Progenitor cell of endocrine pancreas (in vitro differentiated cells): ENCODE results near the gene PIF1. TPM values are rescaled to one million over a fixed set of nuclear protein-coding genes. Genes with fewer than 3 reads are reported as not detected.

Experiments used
- DNase-seq: peaks from one replicate; pipeline ENCODE4 v3.0.0; 2021; ENCODE audit warnings: low spot score; ENCODE audit not compliant: unreplicated experiment
- H3K27ac Mint-ChIP-seq: 2 replicates; pipeline ENCODE4 v1.8.0; 2021; ENCODE audit warnings: mild to moderate bottlenecking, moderate library complexity, mixed read lengths
- H3K27me3 Mint-ChIP-seq: 2 replicates; pipeline ENCODE4 v1.8.0; 2021; ENCODE audit warnings: mixed read lengths
- H3K36me3 Mint-ChIP-seq: 2 replicates; pipeline ENCODE4 v1.8.0; 2022; ENCODE audit warnings: mixed read lengths; ENCODE audit not compliant: insufficient read depth
- H3K4me1 Mint-ChIP-seq: 2 replicates; pipeline ENCODE4 v1.8.0; 2021; ENCODE audit warnings: low read depth, mixed read lengths
- H3K4me3 Mint-ChIP-seq: 2 replicates; pipeline ENCODE4 v1.8.0; 2021; ENCODE audit warnings: low read depth, mild to moderate bottlenecking, moderate library complexity, mixed read lengths
- H3K9me3 Mint-ChIP-seq: 2 replicates; pipeline ENCODE4 v1.8.0; 2021; ENCODE audit warnings: low read depth, mixed read lengths
- total RNA-seq: library from RNA; stranded (reverse); gene quantifications from 2 replicates; pipeline ENCODE4 v1.2.1, GENCODE V29; 2021
- TF ChIP-seq, protein P1 (sequence below): fragments of 200-600 bp; sonication (generic); IDR thresholded peaks from one replicate; pipeline ENCODE4 v1.5.0; 2021; ENCODE audit warnings: antibody characterized with exemption, mild to moderate bottlenecking; ENCODE audit not compliant: unreplicated experiment

Gene PIF1
- total RNA-seq, 1 donor from 2014 or later = 19.6 TPM

DNA sequence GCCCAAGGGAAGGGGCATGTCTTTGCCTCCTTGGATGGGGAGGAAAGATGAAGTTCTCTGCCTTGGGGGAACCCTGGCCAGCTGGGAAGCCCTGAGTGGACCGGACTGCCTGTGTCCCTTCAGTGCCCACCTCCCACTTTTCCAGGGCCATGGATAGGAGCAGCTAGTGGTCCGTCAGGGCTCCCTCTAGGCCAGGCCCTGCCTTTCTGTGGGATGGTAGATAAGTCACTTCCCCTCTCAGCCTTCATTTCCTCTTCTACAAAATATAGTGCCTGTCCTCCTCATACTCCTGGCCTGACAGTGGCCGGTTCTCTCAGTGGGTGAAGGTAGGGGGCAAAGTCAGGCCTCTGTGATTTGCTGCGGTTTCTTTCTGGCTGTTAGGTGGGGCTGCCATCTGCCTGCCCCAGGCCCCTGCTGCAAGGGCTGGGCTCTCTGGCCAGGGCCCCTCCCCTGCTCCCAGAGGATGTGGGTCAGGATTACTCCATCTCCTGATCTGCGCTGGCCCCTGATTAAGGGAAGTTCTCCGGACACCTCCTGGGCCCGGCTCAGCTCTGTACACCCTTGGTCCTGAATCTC lies 17.6 kb upstream of the PIF1 start:
- H3K27ac Mint-ChIP-seq = no peak overlapping the region

DNA sequence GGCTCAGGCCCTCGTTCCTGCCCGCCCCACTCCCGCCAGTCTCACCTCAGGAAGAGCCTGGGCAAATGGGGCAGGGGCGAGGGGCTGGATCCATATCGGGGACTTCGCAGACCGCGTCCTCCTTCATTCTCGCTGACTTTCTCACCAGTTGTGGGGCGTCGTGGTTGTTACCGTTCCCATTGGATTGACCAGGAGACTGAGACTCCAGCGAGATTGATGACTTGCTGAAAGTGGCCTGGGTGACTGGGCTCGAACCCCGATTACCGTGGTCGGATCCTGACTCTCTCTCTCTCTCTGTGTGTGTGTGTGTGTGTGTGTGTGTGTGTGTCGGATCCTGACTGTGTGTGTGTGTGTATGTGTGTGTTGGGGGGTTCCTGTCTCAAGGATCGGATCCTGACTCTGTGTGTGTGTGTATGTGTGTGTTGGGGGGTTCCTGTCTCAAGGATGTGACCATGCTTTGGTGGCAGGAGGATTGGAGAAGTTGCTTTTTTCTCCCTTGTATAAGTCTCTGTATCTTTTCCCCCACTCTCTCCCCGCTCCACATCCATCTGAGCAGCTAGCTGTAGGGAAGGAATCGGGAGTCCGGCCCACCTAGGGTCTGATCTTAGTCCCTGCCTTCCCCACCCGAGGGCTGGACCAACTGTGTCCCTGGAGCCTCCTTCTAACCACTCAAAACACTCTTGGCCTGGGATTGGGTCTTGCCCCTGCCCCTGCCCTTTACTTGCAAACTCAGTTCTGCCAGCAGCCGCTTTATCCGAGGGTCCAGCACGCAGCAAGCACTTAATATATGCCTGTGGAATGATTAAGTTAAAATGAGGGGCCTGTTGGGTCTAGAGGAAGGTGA lies 16.9 kb upstream of the PIF1 start:
- Mint-ChIP-seq H3K4me3 (peak overlapping the region; percentile 81), H3K27me3 (peaks cover 22% of the 10 kb centered on the region), H3K9me3 (no peaks in the 10 kb centered on the region), H3K4me1 (peaks cover 18% of the 10 kb centered on the region), H3K27ac (peak overlapping the region; percentile 88), H3K36me3 (no peaks in the 10 kb centered on the region)
- TF ChIP-seq, protein P1, sequence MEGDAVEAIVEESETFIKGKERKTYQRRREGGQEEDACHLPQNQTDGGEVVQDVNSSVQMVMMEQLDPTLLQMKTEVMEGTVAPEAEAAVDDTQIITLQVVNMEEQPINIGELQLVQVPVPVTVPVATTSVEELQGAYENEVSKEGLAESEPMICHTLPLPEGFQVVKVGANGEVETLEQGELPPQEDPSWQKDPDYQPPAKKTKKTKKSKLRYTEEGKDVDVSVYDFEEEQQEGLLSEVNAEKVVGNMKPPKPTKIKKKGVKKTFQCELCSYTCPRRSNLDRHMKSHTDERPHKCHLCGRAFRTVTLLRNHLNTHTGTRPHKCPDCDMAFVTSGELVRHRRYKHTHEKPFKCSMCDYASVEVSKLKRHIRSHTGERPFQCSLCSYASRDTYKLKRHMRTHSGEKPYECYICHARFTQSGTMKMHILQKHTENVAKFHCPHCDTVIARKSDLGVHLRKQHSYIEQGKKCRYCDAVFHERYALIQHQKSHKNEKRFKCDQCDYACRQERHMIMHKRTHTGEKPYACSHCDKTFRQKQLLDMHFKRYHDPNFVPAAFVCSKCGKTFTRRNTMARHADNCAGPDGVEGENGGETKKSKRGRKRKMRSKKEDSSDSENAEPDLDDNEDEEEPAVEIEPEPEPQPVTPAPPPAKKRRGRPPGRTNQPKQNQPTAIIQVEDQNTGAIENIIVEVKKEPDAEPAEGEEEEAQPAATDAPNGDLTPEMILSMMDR = no peak
- no peak for DNase-seq

More for the DNA sequence above, 17.6 kb upstream of the PIF1 start:
- Mint-ChIP-seq H3K36me3 (no peaks in the 10 kb centered on the region), H3K4me3 (peak overlapping the region; percentile 81), H3K4me1 (peaks cover 18% of the 10 kb centered on the region), H3K27me3 (peaks cover 22% of the 10 kb centered on the region), H3K9me3 (no peaks in the 10 kb centered on the region)
- TF ChIP-seq, protein P1 = no peak
- no peak for DNase-seq

DNA sequence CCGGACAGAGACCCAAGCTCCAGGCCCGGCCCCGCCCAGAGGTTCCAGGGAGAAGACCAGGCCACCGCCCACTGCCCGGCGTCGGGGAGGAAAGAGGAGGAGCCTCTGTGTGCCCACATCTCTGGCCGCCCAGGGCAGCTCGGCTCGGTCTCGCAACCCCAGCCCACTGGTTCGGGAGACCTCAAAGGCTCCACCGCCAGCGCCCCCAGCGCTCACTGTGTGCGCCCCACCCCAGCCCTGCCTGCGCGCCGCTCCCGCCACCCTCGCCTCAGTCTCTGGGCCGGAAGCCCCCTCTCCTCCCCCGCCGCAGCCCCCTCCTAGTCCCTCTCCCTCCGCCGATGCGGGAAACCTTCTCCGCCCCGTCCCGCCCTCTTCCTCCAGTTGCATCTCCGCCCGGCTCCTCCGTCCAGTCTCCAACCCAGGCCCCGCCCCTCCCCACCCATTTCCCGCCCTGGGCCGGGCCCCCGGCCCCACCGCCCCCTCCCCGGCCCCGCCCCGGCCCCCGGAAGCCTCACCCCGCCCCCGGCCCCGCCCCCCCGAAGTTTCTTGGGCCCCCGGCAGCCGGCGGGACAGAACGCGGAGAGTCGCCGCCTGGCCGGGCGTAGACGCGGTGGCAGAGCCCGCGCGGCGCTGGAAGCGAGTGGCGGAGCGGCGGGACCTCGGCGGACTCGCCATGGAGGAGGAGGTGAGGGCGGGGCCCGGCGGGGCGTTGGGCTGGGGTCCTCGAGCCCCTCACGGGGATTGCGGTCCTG lies 16.1 kb upstream of the PIF1 start, which contains the start of gene PLEKHO2:
Gene PLEKHO2, plus strand, starts transcription at position 572 of the 752 bp plus-strand sequence. Its CDS starts 102 bp downstream, at position 674.
- TF ChIP-seq, protein P1 = peak; percentile 33
- Mint-ChIP-seq H3K27ac (peak within 1 kb of the TSS; percentile 88), H3K4me3 (peak within 1 kb of the TSS; percentile 83), H3K27me3 (peaks cover 22% of the 10 kb centered on the region), H3K4me1 (peaks cover 18% of the 10 kb centered on the region), H3K36me3 (no peaks in the 10 kb centered on the region), H3K9me3 (no peaks in the 10 kb centered on the region)
- peak; percentile 81 for DNase-seq

DNA sequence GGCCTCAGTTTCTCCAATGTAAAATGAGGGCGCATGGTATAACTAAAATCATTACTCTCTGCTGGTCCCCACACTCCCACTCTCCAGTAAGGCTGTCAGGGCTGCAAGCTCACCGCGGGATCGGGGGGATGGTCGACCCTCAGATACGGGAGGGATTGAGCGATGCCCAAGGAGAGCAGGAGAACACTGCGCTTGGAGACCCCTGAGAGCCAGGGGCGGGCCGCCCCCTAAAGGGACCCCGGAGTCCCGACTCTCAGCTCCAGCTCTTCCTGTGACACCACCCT lies 15.6 kb upstream of the PIF1 start:
- DNase-seq = no peak
- no peaks in the 10 kb centered on the region for H3K9me3 Mint-ChIP-seq
- peak overlapping the region; percentile 69 for H3K27ac Mint-ChIP-seq
- peaks cover 22% of the 10 kb centered on the region for H3K27me3 Mint-ChIP-seq
- TF ChIP-seq, protein P1 = no peak
- H3K4me3 Mint-ChIP-seq = peak overlapping the region; percentile 83
- H3K36me3 Mint-ChIP-seq = no peaks in the 10 kb centered on the region
- peaks cover 18% of the 10 kb centered on the region for H3K4me1 Mint-ChIP-seq

DNA sequence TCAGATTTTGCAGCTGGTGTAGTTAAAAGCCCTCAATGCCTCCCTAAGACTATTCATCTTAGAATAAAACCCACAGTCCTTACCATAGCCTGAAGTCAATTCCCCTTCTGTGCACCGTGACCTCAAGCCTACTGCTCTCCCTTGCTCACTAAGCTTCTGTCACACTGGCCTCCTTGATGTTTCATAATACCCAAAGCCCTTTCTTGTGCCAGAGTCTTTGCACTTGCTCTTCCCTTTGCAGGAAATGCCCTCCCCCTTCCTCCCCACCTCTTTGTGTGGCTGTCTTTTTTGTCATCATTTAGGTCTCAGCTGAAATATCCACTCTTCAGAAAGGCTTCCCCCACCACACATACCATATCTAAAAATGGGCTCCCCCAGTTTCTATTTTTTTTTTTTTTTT lies 12.1 kb upstream of the PIF1 start:
- Mint-ChIP-seq H3K27me3 (peaks cover 22% of the 10 kb centered on the region), H3K4me3 (no peak overlapping the region), H3K9me3 (peaks cover 3% of the 10 kb centered on the region), H3K4me1 (peaks cover 8% of the 10 kb centered on the region), H3K36me3 (no peaks in the 10 kb centered on the region), H3K27ac (no peak overlapping the region)
- TF ChIP-seq, protein P1 = no peak
- no peak for DNase-seq
